Eye (tissue), 1 donor: ENCODE data around the gene NRCAM.

Experiments used
- DNase-seq: peaks from one replicate; pipeline ENCODE4 v3.0.0-alpha.2; 2015

Gene NRCAM

DNA sequence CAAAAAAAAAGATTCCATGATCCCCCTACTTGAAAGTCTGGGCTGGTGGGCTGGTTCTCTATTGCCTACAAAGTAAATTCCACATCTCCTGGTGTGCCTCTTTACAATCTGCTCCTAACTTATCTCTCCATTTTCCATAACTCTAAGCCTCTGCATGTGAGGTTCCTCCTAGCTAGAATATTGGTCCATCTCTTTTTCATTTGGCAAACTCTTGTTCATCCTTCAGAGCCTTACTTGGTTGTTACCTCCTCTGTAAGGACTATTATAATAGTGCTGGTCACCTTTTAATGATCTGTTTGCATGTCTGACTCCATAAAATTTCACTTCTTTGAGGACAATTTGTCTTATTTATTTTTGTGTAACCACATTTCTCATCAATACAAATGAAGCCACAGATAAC lies 1.6 kb upstream of the NRCAM start:
- no peak for DNase-seq

DNA sequence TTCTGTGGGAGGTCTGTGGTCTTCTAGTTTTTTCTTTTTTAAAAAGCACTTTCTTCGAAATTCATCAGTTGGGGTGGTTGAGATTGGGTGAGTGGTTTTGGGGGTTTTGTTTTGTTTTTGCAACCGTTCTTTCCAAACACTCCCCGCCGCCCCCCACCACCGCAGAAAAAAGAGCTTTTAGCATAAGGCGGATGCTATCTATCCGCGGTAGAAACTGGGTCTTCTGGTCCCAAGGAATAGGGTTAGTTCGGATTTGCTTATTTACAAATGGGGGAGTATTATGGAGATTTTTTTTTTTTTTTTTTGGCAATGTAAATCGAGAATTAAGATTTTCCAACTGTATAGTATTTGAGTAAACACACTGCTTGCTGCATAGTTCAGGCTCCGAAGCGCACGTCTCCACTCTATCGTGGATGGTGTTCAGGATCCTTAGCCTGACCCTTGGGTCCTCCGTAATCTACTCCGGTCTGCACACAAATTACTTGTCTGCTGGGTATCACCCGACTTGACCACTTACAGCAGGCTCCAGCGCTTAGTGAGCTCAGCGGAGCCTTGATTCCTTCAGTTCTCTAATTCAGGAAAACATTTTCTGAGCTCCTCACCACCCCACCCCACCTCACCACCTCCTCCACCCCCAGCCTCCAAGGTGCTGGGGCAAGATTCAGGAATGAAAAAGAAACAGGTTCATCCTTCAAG lies 757 bp upstream of the NRCAM start:
- DNase-seq = peak; percentile 37

DNA sequence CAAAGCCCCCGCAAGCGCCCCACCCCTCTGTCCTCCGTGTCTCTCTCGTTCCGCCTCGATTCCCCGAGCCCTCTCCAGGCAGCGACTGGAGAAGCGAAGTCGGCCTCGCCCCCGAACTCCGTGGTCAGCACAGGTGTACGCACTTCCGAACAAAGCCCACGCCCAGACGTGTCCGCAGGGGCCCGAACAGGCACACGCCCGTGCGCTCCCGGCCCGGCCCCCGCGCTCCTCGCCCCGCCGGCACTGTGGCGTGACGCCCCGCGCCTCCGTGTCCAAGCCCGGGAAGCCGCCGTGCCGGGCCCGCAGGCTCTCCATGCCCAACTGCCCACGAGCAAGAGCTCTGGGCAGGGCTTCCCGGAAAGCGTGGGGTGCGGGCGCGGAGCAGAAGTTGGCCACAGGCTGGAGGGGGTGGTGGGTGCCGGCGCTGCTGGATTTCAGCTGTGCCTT lies 662 bp downstream of the NRCAM start:
- DNase-seq = no peak

DNA sequence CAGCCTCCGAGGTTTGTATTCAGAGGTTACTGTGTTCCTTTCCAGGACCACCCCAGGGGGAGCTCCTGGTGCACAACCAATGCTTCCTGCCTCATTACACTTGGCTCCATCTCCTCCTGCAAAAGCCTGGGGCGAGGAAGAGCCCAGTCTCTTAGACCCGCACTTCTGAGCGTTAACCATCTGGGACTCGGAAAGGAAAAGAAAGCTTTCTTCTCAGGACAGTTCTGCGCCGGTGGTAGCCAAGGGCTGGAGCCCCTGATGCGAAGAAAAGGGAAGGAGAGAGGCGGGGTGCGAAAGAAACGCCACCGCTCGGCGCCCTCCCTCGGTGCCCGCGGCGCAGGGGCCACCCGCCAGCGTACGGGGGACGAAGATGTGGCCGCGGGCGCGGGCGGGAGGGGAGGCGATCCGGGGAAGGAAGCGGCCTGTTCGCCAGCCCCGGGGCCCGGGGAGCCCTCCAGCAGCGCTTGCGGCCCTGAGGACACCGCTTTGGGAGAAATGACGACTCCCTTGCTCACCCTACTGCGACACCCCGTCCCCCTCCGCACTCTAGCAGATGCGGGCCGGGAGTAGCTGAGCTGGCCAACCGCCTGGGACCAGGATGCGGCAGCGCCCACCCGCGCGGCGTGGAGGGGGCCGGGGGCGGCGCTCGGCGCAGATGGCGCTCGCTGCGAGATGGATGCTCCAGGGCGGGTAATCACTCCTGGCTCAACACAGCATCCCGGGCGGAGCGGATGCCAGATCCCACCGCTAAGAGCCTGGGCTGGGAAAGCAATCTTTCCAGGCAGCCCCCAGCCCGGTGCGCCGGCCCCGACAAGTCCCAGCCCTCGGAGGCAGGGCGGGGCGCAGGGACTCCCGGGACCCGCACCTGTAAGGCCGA lies 1.3 kb downstream of the NRCAM start:
- peak; percentile 88 for DNase-seq

DNA sequence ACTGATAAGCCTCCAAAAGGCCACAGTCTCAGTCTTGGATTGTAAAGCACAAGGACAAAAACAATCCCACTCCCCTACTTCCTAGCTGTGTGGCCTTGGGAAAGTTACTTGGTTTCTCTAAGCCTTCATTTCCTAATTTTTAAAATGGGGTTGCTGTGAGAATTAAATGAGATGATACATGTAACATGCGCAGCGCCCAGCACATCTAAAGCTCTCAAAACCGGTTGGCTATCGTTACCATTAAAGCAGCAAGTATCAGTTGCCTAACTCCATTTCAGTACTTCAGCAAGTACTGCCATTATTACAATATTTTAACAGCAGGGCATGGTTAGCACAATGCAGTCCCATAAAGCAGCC lies 1.9 kb downstream of the NRCAM start:
- no peak for DNase-seq

DNA sequence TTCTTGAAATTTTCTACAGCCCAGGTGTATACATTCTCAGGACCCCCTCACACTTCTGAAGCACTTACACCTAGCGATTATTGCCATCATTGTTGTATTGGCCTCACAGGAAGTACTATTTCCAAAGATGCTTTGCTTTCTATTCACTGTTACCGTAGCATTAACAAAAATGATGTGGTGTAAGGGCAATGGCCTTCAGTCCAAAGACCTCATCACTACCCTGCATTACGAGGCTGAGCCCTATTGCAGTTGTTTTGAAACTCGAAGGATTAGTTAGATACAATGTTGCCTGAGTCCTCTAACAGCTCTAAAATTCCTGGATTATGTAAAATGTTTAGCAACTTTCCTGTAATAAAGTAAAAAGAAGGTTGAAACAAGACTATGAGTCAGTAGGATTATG lies 2.9 kb downstream of the NRCAM start:
- no peak for DNase-seq

DNA sequence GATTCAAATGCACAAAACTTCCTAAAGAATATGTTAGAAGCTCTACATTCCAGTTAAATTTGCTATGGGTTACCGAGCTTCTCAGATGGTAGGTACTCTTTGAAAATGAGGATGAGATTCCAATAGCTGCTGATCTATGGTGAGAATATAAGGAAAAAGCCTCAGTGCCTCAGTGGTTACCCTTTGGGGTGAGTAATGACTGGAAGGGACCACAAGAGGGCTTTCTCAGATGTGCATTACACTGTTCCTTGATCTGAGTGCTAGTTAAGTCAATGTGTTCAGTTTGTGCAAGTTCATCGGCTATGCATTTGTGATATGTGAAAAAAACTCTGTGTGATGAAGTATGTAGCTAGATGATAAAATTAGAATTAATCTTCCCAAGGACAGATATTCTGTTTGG lies 3.5 kb downstream of the NRCAM start:
- DNase-seq = peak; percentile 55

DNA sequence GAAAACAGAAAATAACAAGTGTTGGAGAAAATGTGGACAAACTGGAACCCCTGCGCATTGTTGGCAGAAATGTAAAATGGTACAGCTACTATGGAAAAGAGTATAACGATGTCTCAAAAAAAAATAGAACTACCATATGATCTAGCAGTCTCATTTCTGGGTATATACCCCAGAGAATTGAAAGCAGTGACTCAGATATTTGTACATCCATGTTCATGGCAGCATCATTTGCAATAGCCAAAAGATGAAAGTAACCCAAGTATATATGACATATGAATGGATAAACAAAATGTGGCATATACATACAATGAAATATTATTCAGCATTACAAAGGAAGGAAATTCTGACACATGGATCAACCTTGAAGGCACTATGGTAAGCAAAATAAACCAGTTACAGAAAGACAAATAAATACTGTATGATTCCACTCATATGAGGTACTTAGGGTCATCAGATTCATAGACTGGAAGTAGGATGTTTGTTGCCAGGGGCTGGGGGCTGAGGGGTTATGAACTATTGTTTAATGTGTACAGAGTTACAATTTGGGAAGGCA lies 4.9 kb downstream of the NRCAM start:
- no peak for DNase-seq

DNA sequence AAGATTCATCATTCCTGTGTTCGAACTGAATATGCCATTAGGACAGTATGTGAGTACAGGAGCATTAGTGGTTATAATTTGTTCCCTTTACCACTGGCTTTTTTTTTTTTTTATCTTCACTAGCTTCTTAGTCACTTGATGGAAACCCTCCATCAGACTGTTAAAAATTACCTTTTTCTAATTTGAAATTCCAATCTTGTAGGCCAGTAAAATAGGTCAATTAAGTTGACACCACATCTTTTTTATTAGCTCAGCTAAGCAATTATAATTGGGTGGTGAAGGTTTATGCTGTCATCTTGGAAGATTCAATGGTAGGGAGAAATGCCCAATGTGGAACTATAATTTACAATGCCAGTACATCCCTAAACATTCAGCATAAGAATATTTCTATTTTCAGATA lies 6.1 kb downstream of the NRCAM start:
- DNase-seq = peak; percentile 38

DNA sequence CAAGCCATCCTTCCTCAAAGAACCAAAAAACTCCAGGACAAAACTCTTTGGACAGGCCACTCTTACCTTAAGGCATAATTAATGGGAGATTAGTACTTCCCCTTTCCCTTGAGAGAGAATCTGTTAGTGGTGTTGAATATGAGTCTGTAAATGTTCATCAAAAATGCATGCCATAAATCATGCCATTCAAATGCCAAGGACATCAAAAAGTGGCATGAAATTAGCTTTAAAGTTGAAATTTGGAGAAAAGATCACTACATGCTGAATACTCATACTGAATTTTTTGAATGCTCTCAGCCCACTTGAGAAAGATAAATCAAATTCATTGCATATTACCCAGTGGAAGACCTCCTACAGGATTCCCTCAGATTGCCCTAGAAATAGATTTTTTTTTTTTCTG lies 6.7 kb downstream of the NRCAM start:
- DNase-seq = no peak

DNA sequence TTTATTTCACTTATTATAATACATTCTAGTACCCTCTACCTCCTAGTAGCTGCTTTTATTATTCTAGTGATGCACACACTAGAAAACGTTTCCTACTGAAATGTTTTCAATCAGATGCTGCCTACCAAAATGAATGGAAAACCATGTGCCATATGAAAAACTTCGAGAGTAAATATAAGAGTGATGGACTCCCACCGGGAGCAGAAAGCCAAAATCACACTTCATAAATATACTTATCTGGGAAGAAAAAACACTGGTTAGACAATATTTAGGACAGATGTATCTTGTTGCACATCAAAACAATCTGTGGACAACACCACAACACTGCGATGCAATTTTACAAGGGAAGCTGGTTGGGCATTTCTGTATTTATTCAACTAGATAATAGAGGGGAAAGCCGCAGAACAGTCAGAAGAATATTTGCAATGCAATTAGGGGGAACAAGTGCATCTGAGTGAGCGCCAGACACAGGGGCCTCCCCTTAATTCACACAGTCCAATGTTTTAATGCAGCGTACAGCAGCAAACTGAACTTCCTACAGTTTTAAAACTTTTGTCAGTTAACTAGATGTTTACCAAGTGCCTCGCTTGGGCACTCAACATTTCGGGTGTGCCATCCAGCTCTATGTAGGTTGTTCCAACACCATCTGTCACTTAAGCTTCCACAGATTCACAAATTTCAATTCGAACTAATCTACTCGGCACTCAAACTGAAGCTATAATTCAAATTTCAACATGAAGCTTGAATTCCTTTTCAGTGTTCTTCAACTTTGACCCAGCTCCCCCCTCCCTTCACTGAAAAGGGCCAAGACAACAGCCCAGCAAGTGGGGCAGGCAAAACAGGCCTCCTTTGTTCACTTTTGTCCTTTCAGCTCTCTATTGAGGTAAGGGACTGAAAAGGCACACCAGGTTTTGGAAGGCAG lies 7.4 kb downstream of the NRCAM start:
- peak; percentile 86 for DNase-seq

DNA sequence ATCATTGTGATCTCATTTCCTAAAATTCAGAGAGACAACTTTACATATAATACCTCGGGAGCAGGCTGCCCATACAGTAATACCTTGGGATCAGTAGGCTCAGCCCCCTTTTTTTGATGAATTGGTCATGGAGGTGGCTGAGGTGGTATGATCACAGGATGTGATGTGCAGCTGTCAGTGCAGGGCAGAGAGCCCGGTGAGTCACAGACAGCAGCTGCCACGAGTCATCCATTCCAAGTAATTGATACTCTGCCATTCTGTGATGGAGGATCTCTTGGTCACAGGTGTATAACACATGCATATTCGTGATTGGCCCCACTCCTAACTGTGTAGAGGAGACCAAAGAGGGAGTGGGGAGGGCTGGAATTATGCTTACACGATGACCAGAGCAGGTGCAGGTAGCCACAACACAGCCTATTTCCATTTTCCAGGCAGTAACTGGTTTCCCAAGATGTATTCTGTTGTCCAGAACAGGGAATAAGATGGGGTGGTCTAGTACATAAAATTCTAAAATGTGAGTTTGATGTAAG lies 14.1 kb downstream of the NRCAM start:
- DNase-seq = no peak

DNA sequence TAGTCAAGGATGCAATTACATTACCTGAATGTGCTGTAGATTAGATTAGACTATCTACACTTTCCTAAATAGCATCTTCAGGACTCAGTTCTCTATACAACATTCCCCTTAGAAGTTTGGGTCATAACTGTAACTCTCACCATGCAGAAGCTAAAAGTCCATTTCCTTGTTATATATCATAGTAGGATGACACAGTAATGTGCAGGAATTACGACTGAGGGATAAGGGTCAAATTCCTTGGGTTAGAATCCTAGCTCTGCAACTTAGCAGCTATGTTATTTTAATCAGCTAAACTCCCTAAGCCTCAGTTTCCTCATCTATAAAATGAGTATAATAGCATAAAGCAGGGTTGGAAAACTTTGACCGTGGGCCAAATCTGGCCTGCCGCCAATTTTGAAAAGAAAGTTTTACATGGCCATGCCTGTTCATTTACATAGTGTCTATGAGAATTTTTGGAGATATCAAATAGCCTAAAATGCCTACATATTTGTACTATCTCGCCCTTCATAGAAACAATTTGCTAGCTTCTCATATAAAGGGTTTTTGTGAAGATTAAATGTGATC lies 14.8 kb downstream of the NRCAM start:
- no peak for DNase-seq

DNA sequence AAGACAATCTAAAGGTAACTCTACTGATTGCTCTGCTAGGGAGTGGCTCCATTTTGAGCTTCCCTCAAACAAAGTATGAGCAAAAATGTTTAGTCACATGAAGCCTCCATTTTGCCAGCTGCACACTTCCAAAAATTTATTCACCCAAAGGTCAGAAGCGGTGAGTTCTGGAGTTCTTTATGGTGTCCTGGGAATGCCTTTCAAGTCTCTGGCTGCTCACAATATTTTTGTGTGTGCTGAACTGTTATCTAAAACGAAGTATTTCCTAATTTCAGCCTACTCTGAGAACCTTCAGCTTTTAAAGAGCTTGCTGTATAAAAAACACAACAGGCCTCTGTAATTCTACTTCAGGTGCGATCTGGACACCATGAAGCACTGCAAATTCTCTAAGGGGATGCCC lies 15.6 kb downstream of the NRCAM start:
- DNase-seq = no peak

DNA sequence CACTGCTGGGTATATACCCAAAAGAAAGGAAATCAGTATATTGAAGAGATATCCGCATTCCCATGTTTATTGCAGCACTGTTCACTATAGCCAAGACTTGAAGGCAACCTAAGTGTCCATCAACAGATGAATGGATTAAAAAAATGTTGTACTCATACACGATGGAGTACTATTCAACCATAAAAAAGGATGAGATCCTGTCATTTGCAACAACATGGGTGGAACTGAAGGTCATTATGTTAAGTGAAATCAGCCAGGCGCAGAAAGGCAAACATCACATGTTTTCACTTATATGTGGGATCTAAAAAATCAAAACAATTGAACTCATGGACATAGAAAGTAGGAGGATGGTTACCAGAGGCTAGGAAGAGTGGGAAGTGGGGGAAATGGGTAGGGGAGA lies 19.3 kb downstream of the NRCAM start:
- DNase-seq = no peak

DNA sequence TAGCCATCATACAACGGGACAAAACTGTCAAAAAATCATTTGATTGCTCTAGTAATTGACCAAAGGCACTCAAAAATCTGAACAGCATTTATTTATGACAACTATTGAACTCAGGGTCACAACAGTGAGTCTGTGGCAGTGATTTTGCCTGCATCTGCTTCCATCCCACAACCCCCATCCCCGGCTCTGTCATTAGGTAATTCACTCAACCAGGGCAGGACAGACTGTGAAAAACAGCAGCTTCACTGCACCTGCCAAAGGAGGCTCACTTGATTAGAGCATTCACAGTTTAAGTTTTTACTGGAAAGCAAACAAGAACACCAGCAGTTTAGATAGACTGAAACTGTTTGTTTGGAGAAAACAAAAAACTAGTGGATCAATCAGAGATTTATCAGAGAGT lies 22.2 kb downstream of the NRCAM start:
- no peak for DNase-seq

DNA sequence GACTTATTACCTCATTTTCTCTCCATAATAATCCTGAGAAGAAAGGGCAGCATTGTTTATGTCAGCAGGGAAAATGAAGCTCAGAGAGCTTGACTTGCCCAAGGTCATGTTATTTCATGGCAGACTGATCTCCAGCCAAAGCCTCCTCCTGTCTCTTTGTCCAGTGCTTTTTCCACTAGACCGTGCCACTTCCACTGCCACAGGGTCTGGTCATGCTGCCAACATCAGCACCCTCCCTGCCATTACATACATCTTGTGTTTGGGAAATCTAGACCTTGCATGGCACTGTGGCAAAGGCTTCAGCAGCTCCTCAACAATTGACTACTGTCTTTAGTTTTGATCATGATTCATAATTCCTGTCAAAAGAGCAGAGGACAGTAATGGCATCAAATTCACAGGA lies 25.1 kb downstream of the NRCAM start:
- no peak for DNase-seq

DNA sequence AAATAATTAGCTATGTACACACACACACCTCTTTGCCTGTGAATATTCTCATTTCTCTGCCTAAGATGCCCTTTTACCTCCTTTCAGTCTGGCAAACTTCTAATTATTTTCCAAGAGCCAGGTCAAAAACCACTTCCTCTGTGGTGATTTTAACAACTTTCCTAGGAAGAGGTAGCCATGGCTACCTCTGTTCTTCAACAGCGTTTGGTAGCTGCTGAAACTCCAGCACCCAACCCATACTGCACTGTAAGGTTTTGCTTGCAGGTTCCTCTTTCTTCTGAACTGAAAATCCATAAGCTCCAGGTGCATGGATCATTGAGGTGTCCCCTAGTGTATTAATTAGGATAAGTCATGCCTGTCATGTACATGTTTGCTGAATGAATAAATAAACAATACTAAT lies 25.6 kb downstream of the NRCAM start:
- DNase-seq = no peak

DNA sequence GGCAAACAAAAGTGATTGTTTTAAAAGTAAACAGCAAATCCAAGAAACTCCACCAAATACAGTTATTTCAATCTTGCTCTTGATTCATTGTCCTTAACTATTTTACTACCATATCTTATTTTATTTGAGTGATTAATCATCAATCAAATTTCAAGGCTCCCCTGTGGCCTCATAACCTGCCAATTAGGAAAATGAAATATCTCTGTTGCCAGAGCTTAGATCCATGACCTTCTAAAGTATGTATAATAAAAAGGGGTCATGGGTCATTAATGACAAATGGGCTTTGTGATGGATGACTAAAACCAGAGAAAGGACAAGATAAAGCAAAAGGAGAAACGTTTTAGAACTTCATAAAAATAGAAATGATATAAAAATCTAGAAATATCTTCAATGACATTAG lies 28.5 kb downstream of the NRCAM start:
- no peak for DNase-seq

DNA sequence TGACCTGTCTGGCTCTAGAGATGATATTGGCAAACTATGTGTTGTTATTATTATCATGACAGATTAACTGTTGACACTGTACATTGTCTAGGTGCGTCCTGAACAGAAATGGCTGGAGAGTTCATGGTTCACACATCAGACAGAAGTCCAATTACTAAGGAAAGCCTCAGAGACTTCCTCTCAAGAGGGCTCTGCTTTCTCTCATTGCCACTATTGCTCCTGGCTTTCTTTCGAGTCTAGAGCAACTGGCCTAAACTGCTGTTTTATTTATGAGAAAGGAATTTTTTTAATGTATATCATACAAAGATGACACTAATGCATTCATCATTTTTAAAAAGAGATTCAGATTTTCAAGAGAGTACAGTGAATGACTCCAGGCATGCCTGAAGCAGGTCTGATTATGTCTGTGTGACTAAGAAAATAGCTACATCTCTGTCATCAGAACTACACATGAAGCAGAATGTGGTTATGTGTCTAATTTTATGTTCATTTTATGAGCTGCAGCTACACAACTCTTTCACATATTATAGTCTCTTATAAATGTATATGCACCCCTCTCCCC lies 30.4 kb downstream of the NRCAM start:
- DNase-seq = no peak

DNA sequence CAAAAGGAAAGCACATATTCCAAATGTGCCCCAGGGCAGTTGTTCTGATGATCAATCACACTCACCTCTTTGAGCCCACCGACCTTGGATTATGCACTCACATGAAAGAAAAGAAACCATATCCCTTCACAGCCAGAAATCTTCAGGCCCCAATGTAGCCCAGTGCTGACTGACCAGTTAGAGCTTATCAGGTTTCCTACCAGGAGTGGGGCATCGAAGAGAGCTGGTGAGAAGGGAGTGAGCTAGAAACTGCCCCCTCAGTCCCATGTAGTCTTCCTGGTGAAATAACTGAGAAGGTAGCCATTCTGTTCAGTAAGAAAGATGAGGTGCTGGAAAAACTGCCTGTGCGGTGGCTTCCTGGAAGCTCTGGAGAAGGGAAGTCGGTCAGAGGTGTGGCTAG lies 32.2 kb downstream of the NRCAM start:
- DNase-seq = no peak
